Spleen (tissue), 7 donors: Measurements from ENCODE around the gene STX16.

Source experiments
- POLR2A ChIP-seq, 3 donors: fragments of 450-650 bp; IDR thresholded peaks; one replicate each; pipeline ENCODE4 v1.5.1; 2017; ENCODE audit warnings: antibody characterized with exemption in 3 of 3, mild to moderate bottlenecking in 1 of 3
- POLR2AphosphoS5 ChIP-seq, 3 donors: sonication (generic); formaldehyde crosslinking; IDR thresholded peaks; one replicate each; pipeline ENCODE4 v1.5.1; 2017; ENCODE audit warnings: antibody characterized with exemption in 3 of 3
- TF ChIP-seq, protein P1 (sequence below), 11 experiments: fragments of 200-600 bp in 7 of 11; fragments of 450-650 bp in 4 of 11; sonication (generic) in 4 of 11; IDR thresholded peaks in 8 of 11; conservative IDR thresholded peaks in 3 of 11; 1 replicate in 7 of 11; 2 replicates in 4 of 11; pipeline versions ENCODE4 v1.4.0 to v1.8.0; 2016 to 2021; ENCODE audit warnings: antibody characterized with exemption in 11 of 11, inconsistent platforms in 4 of 11, mild to moderate bottlenecking in 1 of 11
- donor health status: DM: no; HTN: no; CAD: no; lungs with moderate emphysema.
- donor health status: DM: no; HTN: no; CAD: no.
- donor health status: DM: no; HTN: no; CAD: no.

- TF ChIP-seq, protein P1, sequence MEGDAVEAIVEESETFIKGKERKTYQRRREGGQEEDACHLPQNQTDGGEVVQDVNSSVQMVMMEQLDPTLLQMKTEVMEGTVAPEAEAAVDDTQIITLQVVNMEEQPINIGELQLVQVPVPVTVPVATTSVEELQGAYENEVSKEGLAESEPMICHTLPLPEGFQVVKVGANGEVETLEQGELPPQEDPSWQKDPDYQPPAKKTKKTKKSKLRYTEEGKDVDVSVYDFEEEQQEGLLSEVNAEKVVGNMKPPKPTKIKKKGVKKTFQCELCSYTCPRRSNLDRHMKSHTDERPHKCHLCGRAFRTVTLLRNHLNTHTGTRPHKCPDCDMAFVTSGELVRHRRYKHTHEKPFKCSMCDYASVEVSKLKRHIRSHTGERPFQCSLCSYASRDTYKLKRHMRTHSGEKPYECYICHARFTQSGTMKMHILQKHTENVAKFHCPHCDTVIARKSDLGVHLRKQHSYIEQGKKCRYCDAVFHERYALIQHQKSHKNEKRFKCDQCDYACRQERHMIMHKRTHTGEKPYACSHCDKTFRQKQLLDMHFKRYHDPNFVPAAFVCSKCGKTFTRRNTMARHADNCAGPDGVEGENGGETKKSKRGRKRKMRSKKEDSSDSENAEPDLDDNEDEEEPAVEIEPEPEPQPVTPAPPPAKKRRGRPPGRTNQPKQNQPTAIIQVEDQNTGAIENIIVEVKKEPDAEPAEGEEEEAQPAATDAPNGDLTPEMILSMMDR (IDR thresholded peaks at IDR 0.05 in 8 of 11, conservative IDR thresholded peaks at IDR 0.05 in 3 of 11), result no peak
- TF ChIP-seq POLR2AphosphoS5 (IDR thresholded peaks at IDR 0.05) (no peak), POLR2A (IDR thresholded peaks at IDR 0.05) (no peak)
Observed at GRCh38 chr20:58688414-58688813, 37.3 kb downstream of the STX16 start.
